Hematopoietic multipotent progenitor cell treated with erythropoietin and hydrocortisone succinate and interleukin-3 and kit ligand, for 4 days (in vitro differentiated cells): Measurements from ENCODE around the gene FNDC3A.
"Not testable (repeated sequence)": the region's sequence is repeated elsewhere in the genome, so short reads cannot be mapped to it uniquely, and the experiment has no call there.

Experiments used
- DNase-seq: peaks from one replicate; pipeline ENCODE4 v3.0.0-alpha.2; 2015

The FNDC3A gene

DNA sequence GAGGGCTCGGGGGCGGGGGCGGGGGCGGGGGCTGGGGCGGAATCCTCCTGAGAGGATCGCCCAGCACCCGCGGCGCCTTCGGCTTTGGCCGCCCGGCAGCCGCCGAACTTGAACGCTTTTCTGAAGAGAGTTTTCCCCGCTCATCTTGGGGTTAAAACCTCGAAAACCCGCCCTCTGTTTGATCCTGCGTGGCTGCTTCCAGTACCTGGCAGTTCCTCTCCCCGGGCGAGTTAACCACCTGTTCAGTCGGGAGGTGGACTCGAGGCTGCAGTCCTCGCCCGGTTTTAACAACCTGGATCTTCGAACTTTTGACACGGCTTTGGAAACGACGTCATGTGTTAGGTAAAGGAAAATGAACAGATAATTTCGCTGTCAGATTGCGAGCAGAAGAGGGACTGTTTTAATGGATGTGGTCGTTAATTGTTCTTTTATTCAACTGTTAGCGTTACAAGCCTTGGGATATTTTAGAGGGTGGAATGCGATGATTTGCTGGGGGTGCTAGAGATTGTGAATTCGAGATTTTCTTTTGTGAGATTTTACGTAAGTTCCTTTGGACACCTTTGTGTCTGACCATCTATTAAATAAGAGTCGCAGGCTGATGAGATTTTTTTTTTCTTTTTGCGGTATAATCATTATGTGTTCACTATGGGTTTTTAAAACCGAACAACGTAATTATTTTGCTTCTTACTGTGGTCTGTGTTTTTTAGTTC is 1.0 kb downstream of the FNDC3A start:
- DNase-seq = no peak

DNA sequence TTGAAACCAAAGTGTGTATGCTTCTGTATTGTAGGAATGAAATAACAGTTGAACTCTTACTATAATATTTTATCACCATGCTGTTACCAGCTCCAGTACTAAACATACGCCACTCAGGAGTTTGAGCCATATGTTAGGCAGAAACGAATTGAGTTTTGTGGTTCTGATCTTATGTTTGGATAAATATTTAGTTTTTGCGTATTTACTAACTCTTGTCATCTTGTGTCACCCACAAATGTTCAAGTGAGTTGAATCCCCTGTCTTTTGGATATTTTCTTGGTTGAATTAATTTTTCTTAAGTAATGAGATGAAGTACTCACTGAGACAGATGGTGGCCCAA is 1.5 kb downstream of the FNDC3A start:
- peak; percentile 31 for DNase-seq

DNA sequence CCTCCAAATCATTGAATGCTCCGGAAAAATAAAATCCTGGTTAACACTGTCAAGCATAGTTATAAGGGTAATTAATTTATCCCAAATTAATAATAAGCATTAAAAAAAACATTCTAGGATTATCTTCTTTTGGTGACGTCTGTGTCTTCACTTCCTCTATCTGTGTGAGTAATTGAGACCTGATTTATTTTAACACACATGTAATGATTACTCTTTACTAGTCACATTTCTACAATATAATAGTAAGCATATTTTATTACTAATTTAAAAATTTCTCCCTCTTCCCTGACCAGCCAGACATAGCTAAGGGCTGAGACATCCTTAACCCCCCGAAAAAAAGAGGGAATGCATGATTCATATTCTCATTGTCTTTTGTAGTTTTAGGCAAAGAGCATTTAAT is 2.3 kb downstream of the FNDC3A start:
- DNase-seq = peak; percentile 7

DNA sequence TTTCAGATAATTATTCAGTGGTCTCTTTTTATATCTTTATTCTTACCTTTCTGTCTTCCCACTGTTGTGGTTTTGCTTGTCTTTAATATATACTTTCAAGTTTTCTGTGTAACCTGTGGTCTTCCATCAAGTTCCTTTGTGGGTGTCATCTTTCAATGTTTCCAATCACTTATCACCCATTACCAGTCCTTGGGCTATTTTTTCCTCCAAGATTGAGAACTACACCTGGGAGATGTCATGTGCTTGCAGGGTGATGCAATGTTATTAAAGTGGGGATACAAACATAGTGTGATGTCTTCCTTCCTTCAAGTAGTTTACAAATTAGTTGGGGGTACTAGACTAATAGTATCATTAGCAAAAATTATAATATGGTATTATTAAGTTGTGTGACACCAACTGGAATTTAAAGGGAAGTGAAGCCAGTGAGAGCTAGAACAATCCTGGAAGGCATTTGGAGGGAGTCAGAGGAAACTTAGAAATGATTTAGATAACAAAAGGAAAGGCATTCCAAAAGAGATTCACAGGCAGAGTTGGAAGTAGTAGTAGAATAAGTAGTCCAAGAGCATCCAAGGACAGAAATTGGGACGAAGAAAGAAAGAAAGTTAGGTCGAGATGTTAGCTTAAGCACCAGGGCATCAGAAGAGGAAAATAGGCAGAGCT is 3.4 kb downstream of the FNDC3A start:
- DNase-seq = no peak

DNA sequence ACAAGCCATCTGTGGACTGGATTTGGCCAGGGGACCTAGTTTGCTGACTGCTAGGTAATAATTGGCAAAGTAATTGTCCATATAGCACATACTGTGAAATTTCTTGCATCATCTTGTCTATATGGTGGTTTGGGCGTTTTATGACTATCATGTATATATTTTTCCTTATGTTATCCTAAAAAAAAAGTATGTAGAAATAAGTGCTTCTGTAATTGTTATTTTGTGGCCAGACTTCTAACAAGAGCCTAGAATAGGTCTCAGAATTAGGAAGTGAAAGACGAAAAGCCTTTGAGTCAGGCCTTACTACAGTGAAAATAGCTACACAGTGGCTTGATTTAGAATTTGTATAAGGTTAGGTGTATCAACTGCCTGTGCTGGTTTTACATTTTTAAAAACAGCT is 4.2 kb downstream of the FNDC3A start:
- DNase-seq = peak; percentile 44

DNA sequence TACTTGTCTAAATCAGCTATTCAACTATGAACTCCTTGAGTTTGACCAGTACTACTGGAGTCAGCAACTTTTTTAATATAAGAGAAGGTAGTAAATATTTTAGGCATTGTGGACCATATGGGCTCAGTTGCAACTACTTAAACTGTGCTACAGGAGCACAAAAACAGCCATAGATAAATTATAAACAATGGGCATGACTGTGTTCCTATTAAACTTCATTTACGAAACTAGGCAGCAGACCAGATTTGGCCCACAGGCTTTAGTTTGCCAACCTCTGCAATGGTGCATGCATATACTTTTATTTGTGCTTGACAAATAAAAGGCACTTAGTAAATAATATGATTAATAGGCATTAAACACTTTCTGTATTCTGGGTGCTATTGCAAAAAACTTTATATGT is 7.6 kb downstream of the FNDC3A start:
- no peak for DNase-seq

DNA sequence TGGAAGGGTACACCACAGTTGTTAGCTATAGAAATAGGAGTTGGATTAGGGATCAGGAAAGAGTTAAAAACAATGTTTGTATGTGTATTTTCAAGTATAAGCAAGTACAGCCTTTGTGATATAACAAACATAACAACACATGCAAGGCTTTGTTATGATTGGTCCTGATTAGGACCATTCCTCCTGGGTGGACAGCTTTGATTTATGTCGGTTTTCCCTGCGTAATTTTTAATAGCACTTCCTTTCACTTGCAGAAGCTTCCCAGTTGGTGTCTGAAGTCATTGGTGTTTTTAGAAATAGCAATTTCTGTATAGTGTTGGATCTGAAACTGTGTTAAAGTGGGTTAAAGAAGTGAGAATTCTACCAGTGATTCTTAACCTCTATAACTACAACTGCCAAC is 10.0 kb downstream of the FNDC3A start:
- no peak for DNase-seq

DNA sequence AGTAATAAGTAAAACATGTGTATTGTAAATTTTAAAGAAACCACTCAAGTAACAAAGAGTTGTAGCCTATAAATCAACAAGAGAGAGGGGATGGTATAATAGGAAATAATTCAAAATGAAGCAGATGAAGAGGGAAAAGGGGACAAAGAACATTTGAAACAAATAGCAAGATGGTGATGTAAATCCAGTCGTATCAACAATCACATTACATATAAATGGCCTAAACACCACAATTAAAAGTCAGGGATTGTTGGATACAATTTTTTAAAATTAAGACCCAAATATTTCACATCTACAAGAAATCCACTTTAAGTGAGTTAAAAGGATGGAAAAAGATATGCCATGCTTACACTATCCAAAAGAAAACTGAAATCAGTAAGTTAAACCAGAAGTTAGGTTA is 15.2 kb downstream of the FNDC3A start:
- DNase-seq = no peak

DNA sequence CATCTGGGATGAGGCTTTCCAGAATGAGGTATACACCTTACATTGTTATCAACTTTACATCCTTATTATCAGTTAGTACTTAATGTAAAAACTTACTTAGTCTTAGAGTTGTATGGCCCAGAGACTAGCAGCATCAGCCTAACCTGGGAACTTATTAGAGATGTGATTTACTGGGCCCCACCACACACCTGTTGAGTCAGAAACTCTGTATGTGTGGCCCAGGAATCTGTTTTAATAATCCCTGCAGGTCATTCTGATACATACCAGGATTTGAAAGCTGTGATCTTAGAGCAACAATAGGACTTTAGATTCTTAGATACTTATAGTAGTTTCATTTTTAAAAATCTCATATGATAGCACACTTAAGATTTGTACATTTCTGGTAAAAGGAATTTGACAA is 17.4 kb downstream of the FNDC3A start:
- DNase-seq = no peak

DNA sequence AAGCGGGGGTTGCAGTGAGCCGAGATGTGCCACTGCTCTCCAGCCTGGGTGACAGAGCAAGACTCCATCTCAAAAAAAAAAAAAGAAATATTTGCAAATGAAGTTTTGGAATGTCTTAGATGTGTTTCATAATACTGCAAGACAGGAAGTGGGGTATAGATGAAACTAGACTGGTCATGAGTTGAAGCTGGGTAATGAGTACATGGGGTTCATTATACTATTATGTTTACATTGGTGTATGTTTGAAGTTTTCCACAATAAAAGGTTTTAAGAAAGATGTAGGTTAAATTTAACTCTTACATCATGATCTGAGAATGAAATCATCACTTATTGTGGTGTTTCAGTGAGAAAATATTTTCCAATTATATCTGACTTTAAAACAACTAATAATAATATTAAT is 19.0 kb downstream of the FNDC3A start:
- DNase-seq = peak; percentile 18

DNA sequence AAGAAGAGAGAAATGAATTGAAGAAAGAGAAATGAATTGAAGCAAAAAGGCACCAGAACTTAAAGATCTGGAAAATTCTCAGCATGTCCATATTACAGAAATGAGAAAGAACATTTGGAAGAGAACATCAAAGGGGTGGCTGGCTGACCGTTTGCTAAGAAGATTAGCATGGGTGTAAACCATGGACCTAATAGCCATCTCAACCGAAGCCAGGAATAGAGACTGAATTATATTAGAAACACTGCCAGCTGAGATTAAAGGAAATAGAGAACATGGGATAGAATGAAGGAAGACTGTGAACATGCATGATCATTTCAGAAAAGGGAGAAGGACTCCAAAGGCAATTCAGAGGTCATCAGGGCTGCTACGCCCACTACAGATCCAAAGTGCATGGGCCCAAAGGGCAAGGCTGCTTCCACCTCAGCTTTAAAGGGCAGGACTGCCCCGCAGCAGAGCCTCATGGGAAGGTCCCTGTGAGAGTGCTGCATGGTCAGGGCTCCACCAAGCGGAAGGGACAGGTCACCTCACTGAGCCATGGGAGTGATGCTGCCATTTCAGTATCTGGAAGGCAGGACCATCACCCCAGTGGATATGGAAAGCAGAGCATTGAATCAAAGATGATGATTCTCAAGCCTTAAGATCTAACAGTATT is 23.1 kb downstream of the FNDC3A start:
- DNase-seq = no peak

DNA sequence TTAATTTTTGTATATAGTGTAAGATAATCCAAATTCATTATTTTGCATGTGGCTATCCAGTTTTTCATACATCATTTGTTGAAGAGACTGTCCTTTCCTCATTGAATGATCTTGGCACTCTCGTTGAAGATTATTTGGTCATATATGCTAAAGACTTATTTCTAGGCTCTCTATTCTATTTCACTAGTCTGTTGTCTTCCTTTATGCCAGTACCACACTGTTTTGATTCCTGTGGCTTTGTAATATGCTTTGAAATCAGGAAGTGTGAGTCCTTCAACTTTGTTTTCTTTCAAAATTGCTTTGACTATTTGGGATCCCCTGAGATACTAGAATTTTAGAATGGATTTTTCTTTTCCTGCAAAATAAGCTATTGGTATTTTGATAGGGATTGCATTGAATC is 24.5 kb downstream of the FNDC3A start:
- DNase-seq = no peak

DNA sequence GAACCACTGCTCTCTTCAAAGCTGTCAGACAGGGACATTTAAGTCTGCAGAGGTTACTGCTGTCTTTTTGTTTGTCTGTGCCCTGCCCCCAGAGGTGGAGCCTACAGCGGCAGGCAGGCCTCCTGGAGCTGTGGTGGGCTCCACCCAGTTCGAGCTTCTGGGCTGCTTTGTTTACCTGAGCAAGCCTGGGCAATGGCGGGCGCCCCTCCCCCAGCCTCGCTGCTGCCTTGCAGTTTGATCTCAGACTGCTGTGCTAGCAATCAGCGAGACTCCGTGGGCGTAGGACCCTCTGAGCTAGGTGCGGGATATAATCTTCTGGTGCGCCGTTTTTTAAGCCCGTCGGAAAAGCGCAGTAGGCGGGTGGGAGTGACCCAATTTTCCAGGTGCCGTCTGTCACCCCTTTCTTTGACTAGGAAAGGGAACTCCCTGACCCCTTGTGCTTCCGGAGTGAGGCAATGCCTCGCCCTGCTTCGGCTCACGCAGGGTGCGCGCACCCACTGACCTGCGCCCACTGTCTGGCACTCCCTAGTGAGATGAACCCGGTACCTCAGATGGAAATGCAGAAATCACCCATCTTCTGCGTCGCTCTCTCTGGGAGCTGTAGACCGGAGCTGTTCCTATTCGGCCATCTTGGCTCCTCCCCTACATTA is 43.4 kb downstream of the FNDC3A start:
- DNase-seq = not testable (repeated sequence)

DNA sequence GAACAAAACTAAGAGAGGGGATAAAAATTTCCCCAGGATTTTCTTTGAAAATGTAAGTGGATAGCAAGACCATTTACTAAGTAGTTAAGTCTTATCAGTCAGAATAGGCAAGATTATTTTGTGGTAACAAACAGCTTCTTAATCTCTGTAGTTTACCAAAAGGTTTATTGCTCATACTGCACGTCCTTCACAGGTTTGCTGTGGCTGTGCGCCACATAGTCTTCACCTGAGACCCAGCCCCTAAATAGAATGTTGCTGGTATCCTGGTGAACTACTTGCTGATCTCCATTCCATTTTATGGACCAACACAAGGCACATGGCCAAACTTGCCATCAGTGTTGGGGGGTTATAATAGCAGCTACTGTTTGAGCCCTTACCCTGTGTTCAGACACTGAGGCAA is 44.6 kb downstream of the FNDC3A start:
- DNase-seq = no peak

DNA sequence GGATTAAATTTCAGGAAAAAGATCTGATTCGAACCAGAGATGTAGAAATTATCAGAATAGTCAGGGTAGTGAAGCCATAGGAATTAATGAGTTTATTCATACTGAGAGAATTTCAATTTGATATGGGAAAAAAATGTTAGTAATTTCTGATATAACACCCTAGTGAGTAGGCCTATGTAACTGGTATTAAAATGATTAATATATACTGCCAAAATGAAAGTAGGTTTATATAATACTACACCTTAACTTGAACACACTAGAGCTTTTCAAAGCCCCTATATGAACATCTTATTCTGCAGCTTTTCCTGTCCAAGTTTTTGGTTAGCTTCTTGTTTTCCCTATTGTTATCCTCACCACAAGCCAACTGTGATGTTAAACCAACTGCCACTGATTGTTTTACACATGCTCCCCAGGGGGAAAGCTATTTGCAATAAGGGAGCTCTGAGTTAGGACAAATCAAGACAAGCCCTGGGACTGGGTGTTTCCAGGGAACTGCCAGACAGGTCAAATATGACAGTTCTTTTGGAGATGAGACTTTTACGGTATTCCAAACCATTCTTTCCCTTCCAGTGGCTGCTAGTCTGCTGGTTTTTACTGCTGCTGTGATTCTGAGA is 45.3 kb downstream of the FNDC3A start:
- no peak for DNase-seq

DNA sequence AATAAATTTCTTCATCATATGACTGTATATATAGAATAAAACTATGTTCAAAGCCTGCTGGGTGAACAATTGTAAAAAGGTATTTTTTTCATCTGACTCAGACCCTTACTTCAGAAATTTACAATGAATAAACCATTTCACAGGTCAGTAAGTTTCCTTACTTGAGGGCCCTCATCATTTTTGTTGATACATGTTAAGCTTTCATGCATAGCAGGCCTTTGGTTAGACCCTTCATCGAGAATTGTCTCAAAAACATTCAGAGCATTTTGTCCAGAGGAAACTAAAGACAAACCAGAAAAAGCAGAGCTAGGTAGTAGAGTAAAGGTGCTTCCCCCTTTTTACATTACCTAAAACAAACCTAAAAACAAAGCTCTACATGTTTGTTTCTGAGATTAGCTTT is 46.2 kb downstream of the FNDC3A start:
- DNase-seq = no peak

DNA sequence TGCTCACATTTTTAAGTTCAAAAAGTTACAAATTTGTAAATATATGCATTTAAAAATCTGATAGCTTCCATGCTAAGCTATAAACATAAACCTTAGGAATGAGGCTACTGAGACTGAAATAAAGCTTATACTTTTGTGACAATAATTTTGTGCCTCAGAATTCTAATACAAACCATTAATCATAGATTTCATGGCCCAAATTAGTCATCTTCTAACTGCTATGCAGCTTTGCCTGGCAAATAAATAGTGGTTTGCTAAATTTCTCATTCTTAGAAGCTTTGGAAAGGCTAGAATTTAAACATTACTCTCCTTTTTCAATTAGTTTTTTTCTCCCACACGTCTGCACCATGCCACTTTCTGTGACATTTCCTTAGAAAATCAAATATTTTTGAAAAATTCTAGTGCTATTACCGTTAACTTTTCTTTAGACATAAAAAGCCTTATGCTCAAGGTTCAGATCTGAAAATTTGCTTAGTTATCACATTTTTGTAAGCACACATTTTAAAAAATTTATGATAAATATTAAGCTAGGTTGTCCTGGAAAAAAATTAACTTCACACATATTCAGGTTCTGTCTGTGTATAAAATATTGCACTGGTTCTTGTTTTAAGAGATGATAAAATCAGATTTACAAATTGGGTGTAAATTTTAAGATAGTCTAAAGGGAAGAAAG is 46.9 kb downstream of the FNDC3A start:
- no peak for DNase-seq

DNA sequence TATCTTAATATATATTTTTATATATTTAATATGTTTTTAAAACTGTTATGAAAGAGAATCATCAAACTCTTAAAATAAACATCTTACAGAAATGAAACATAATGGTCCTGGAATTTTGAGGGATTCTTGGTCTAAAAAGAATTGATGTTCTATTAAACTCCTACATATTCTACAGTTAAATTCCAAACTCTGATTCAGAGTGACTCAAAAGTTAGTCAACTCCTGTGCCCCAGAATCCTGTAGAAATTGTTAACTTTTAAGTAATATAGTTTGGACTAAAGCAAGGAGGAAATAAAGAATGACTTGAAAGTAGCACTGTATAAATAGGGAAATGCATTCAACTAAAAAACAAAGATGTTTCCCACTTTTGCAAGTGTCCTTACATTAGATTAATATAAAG is 47.7 kb downstream of the FNDC3A start:
- no peak for DNase-seq

DNA sequence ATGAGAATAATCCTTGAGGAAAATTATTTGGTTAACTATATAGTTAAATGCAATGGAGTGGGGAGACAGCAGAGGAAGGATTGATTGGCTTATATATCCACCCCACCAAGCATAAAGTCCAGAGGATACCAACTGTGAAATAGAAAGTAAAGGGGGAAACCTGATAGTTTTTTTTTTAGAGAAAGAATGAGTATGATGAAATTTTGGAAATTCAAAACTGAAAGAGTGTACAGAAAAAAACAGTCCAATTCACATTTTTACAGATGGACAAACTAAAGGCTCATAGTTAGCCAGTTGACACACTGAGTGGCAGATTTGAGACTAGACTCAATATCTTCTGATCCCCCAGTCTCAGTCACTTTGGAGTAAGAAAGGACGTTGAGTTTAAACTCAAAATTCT is 51.1 kb downstream of the FNDC3A start:
- DNase-seq = no peak

DNA sequence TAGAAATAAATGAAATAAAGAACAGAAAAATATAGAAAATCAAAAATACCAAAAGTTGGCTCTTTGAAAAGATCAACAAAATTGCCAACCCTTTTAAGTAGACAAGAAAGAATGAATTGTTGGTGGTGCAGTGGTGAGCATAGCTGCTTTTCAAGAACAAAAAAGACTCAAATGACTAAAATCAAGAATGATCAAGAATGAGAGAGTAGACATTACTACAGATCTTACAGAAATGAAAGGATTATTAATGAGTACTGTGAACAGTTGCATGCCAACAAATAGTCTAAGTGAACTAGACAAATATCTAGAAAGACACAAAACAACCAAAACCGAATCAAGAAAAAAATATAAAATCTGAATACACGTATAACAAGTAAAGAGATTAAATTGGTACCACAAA is 53.9 kb downstream of the FNDC3A start:
- no peak for DNase-seq

DNA sequence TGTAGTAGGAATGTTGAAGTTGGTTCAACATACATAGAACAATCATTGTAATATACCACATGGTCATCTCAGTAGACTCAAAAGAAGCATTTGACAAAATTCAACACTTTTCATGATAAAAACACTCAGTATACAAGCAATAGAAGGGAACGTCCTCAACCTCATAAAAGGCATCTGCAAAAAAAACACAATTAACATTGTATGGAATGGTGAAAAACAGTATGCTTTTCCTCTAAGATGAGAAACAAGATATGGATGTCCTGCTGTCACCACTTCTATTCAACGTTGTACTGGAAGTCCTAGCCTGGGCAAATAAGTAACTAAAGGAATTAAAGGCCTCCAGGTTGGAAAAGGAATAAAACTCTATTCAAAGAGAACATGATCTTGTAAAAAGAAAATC is 54.5 kb downstream of the FNDC3A start:
- no peak for DNase-seq

DNA sequence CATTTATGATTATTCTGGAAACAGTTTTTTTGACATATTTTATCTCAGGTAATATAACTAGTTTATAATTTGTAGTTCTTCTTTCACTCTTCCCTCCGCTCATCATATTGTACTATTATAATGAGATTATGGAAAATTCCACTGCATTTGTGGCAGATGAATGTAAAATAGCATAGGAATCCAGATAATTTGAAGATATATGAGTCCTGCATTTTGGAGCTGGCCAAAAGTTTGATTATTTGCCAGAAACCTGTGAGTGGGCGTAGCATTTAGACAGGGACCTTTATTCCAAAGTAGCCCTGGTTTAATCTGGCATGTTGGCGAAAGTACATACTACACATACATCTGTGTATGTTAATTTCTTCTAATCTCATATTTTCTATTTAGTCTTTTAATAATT is 65.2 kb downstream of the FNDC3A start:
- no peak for DNase-seq

DNA sequence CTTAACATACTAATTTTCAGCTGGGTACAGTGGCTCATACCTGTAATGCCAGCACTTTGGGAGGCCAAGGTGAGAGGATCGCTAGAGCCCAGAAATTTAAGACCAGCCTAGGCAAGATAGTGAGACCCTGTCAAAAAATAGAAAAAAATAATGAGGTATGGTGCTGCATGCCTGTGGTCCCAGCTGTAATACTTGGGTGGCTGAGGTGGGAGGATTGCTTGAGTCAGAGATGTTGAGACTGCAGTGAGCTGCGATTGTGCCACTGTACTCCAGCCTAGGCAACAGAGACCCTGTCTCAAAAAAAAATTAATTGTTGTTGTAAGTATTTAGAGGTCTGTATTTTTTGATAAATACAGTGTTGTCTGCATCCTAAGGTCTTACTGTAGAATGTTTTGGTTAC is 66.8 kb downstream of the FNDC3A start:
- no peak for DNase-seq
